ENCODE measurements around the gene FAM171A1.

FAM171A1 gene

GRCh38 chr10:15374156-15374555, 3.1 kb upstream of the FAM171A1 start:
- no peak for DNase-seq (ENCODE audit: extremely low read depth in 1 of 2, low read depth in 1 of 2)

- DNase-seq (ENCODE audit: extremely low read depth in 1 of 2, low read depth in 1 of 2), result no peak
Measured at GRCh38 chr10:15373199-15373598, 2.1 kb upstream of the FAM171A1 start.

- DNase-seq (ENCODE audit: extremely low read depth in 1 of 2, low read depth in 1 of 2), result no peak
Measured at GRCh38 chr10:15370212-15370855, 755 bp downstream of the FAM171A1 start.

GRCh38 chr10:15369256-15370211, 1.6 kb downstream of the FAM171A1 start:
- DNase-seq (ENCODE audit: extremely low read depth in 1 of 2, low read depth in 1 of 2), result no peak

GRCh38 chr10:15368101-15368855, 2.8 kb downstream of the FAM171A1 start:
- no peak for DNase-seq (ENCODE audit: extremely low read depth in 1 of 2, low read depth in 1 of 2)

- DNase-seq (ENCODE audit: extremely low read depth in 1 of 2, low read depth in 1 of 2), result no peak
Measured at GRCh38 chr10:15367296-15368085, 3.6 kb downstream of the FAM171A1 start.

GRCh38 chr10:15365692-15366091, 5.4 kb downstream of the FAM171A1 start:
- no peak for DNase-seq (ENCODE audit: extremely low read depth in 1 of 2, low read depth in 1 of 2)

- DNase-seq (ENCODE audit: extremely low read depth in 1 of 2, low read depth in 1 of 2), result no peak
Measured at GRCh38 chr10:15364001-15364400, 7.1 kb downstream of the FAM171A1 start.

GRCh38 chr10:15363031-15363430, 8.1 kb downstream of the FAM171A1 start:
- no peak for DNase-seq (ENCODE audit: extremely low read depth in 1 of 2, low read depth in 1 of 2)

GRCh38 chr10:15361131-15361530, 10.0 kb downstream of the FAM171A1 start:
- no peak for DNase-seq (ENCODE audit: extremely low read depth in 1 of 2, low read depth in 1 of 2)

- no peak for DNase-seq (ENCODE audit: extremely low read depth in 1 of 2, low read depth in 1 of 2)
Measured at GRCh38 chr10:15360566-15360965, 10.5 kb downstream of the FAM171A1 start.

GRCh38 chr10:15353471-15354017, 17.5 kb downstream of the FAM171A1 start:
- no peak for DNase-seq (ENCODE audit: extremely low read depth in 1 of 2, low read depth in 1 of 2)

- DNase-seq (ENCODE audit: extremely low read depth in 1 of 2, low read depth in 1 of 2), result no peak
Measured at GRCh38 chr10:15352836-15353235, 18.3 kb downstream of the FAM171A1 start.

- no peak for DNase-seq (ENCODE audit: extremely low read depth in 1 of 2, low read depth in 1 of 2)
Measured at GRCh38 chr10:15352201-15352600, 18.9 kb downstream of the FAM171A1 start.

- DNase-seq (ENCODE audit: extremely low read depth in 1 of 2, low read depth in 1 of 2), result no peak
Measured at GRCh38 chr10:15351099-15351820, 19.8 kb downstream of the FAM171A1 start.

- no peak for DNase-seq (ENCODE audit: extremely low read depth in 1 of 2, low read depth in 1 of 2)
Measured at GRCh38 chr10:15349112-15349511, 22.0 kb downstream of the FAM171A1 start.

GRCh38 chr10:15348579-15348978, 22.5 kb downstream of the FAM171A1 start:
- DNase-seq (ENCODE audit: extremely low read depth in 1 of 2, low read depth in 1 of 2), result no peak

- DNase-seq (ENCODE audit: extremely low read depth in 1 of 2, low read depth in 1 of 2), result no peak
Measured at GRCh38 chr10:15347150-15347549, 23.9 kb downstream of the FAM171A1 start.

- no peak for DNase-seq (ENCODE audit: extremely low read depth in 1 of 2, low read depth in 1 of 2)
Measured at GRCh38 chr10:15346440-15347141, 24.5 kb downstream of the FAM171A1 start.

All from stimulated activated CD8-positive, alpha-beta memory T cell treated with anti-CD3 and anti-CD28 coated beads, Interleukin-7, amount 100 ng/mL, for 48 hours (primary cell).